Nephron progenitor cell (in vitro differentiated cells): ENCODE data around the gene NBAS.

Source experiments
- DNase-seq: peaks from one replicate; pipeline ENCODE4 v3.0.0; 2021
- H3K27ac Mint-ChIP-seq: 2 replicates; pipeline ENCODE4 v1.8.0; 2021; ENCODE audit warnings: mild to moderate bottlenecking, moderate library complexity, mixed read lengths
- H3K27me3 Mint-ChIP-seq: 2 replicates; pipeline ENCODE4 v1.8.0; 2021; ENCODE audit warnings: mild to moderate bottlenecking, low read depth, mixed read lengths; ENCODE audit not compliant: poor library complexity
- H3K36me3 Mint-ChIP-seq: 2 replicates; pipeline ENCODE4 v1.8.0; 2021; ENCODE audit warnings: low read depth, mixed read lengths
- H3K4me1 Mint-ChIP-seq: 2 replicates; pipeline ENCODE4 v1.8.0; 2021; ENCODE audit warnings: mixed read lengths
- H3K4me3 Mint-ChIP-seq: 2 replicates; pipeline ENCODE4 v1.8.0; 2021; ENCODE audit warnings: mild to moderate bottlenecking, moderate library complexity, mixed read lengths
- H3K9me3 Mint-ChIP-seq: 2 replicates; pipeline ENCODE4 v1.8.0; 2021; ENCODE audit warnings: mild to moderate bottlenecking, moderate library complexity, mixed read lengths
- CTCF ChIP-seq: fragments of 200-600 bp; sonication (generic); IDR thresholded peaks from 2 replicates; pipeline ENCODE4 v1.5.0; 2021; ENCODE audit warnings: antibody characterized with exemption

Gene NBAS

GRCh38 chr2:15498554-15498953 lies 62.6 kb downstream of the NBAS start:
- TF ChIP-seq CTCF, result no peak
- no peak for DNase-seq
- Mint-ChIP-seq H3K4me3 (no peak overlapping the region), H3K27ac (no peak overlapping the region), H3K9me3 (peaks cover 4% of the 10 kb centered on the region), H3K36me3 (peaks cover 87% of the 10 kb centered on the region), H3K27me3 (no peaks in the 10 kb centered on the region), H3K4me1 (no peaks in the 10 kb centered on the region)

- Mint-ChIP-seq H3K4me3 (no peak overlapping the region), H3K36me3 (peaks cover 86% of the 10 kb centered on the region), H3K27ac (peak overlapping the region; percentile 25), H3K27me3 (no peaks in the 10 kb centered on the region), H3K9me3 (no peaks in the 10 kb centered on the region), H3K4me1 (no peaks in the 10 kb centered on the region)
- DNase-seq, result no peak
- TF ChIP-seq CTCF, result no peak
Observed at GRCh38 chr2:15494877-15495276, 66.3 kb downstream of the NBAS start.

- Mint-ChIP-seq H3K27me3 (no peaks in the 10 kb centered on the region), H3K4me3 (no peak overlapping the region), H3K9me3 (no peaks in the 10 kb centered on the region), H3K36me3 (peaks cover 79% of the 10 kb centered on the region), H3K27ac (peak overlapping the region; percentile 53), H3K4me1 (no peaks in the 10 kb centered on the region)
- TF ChIP-seq CTCF, result no peak
- no peak for DNase-seq
Observed at GRCh38 chr2:15492773-15493325, 68.3 kb downstream of the NBAS start.

- TF ChIP-seq CTCF, result no peak
- Mint-ChIP-seq H3K4me1 (peaks cover 5% of the 10 kb centered on the region), H3K4me3 (no peak overlapping the region), H3K27ac (no peak overlapping the region), H3K36me3 (peaks cover 62% of the 10 kb centered on the region), H3K9me3 (peaks cover 2% of the 10 kb centered on the region), H3K27me3 (no peaks in the 10 kb centered on the region)
- no peak for DNase-seq
Observed at GRCh38 chr2:15486770-15487169, 74.4 kb downstream of the NBAS start.

GRCh38 chr2:15485949-15486348 lies 75.2 kb downstream of the NBAS start:
- H3K36me3 Mint-ChIP-seq, result peaks cover 63% of the 10 kb centered on the region
- H3K27me3 Mint-ChIP-seq, result no peaks in the 10 kb centered on the region
- H3K4me3 Mint-ChIP-seq, result no peak overlapping the region
- H3K4me1 Mint-ChIP-seq, result peaks cover 5% of the 10 kb centered on the region
- no peak for DNase-seq
- no peak for TF ChIP-seq CTCF
- peaks cover 9% of the 10 kb centered on the region for H3K9me3 Mint-ChIP-seq
- no peak overlapping the region for H3K27ac Mint-ChIP-seq

- TF ChIP-seq CTCF, result no peak
- H3K4me1 Mint-ChIP-seq, result peaks cover 5% of the 10 kb centered on the region
- peaks cover 76% of the 10 kb centered on the region for H3K36me3 Mint-ChIP-seq
Observed at GRCh38 chr2:15481000-15481399, 80.1 kb downstream of the NBAS start.

More at GRCh38 chr2:15481000-15481399, 80.1 kb downstream of the NBAS start:
- DNase-seq, result no peak
- Mint-ChIP-seq H3K4me3 (no peak overlapping the region), H3K27me3 (no peaks in the 10 kb centered on the region), H3K9me3 (peaks cover 11% of the 10 kb centered on the region), H3K27ac (no peak overlapping the region)
